Coronary artery (tissue), 2 donors: ENCODE measurements around the gene TMEM125.

Source experiments
- DNase-seq: peaks from one replicate; pipeline ENCODE4 v3.0.0-alpha.2; 2017; ENCODE audit warnings: low spot score
- H3K27ac ChIP-seq, 2 donors: fragments of 200-600 bp; sonication (generic); one replicate each; pipeline ENCODE4 v1.5.1; 2016 to 2019
- H3K4me3 ChIP-seq: fragments of 200-600 bp; sonication (generic); 2 replicates; pipeline ENCODE4 v1.5.1; 2016; ENCODE audit warnings: mild to moderate bottlenecking, moderate library complexity
- TF ChIP-seq, protein P1 (sequence below): fragments of 200-600 bp; sonication (generic); IDR thresholded peaks from one replicate; pipeline ENCODE4 v1.5.1; 2019; ENCODE audit warnings: antibody characterized with exemption

TMEM125 gene

DNA sequence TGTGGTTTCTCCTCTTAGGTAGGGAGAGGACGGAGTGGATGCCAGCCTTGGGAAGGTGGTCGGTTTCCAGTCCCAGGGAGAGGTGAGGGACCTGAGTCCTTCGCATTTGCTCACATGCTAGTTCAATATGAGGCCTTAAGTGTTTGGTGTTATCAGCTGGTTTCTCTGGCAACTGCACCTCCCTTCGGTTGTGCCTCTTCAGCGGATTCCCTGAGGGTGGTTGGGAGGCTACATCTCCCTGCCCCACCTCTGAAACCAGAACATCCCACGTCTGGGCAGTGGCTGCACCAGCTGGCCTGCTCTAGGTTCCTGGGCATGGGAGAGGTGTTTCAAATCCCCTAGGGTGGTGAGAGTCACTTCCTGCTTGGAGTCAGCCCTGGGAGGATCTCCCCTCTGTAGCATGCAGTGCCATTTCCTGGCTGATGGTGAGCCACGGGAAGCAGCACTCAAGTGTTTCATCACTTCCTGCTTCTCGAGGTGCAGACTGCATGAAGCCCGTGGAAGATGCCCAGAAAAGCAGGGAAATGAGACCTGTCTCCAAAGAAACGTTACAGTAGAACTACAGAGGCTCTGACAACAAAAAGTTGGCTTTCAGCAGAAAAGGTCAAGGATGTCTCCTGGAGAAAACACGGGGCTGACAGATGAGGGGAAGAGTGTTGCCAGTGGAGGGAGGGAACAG, 4.5 kb downstream of the TMEM125 start:
- H3K27ac ChIP-seq, result no peak overlapping the region
- peak; percentile 64 for DNase-seq
- TF ChIP-seq, protein P1, sequence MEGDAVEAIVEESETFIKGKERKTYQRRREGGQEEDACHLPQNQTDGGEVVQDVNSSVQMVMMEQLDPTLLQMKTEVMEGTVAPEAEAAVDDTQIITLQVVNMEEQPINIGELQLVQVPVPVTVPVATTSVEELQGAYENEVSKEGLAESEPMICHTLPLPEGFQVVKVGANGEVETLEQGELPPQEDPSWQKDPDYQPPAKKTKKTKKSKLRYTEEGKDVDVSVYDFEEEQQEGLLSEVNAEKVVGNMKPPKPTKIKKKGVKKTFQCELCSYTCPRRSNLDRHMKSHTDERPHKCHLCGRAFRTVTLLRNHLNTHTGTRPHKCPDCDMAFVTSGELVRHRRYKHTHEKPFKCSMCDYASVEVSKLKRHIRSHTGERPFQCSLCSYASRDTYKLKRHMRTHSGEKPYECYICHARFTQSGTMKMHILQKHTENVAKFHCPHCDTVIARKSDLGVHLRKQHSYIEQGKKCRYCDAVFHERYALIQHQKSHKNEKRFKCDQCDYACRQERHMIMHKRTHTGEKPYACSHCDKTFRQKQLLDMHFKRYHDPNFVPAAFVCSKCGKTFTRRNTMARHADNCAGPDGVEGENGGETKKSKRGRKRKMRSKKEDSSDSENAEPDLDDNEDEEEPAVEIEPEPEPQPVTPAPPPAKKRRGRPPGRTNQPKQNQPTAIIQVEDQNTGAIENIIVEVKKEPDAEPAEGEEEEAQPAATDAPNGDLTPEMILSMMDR, result no peak

DNA sequence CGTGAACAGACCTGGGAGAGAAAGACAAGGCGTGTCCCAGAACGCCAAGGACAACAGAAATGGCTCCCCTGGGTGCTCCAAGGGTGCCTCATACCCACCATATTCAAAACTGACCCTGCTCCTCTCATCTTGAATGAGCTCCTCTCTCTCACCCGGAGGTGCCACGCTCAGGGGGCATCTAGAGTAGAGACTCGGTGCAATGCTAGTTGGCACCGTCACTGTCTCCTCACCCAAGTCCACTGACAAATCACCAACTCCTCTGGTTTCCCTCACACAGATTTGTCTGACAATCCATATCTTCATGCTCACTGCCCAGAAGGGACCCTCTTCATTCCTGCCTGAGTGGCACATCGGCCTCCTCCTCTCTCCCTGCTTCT, 5.0 kb downstream of the TMEM125 start:
- Histone ChIP-seq H3K4me3 (no peak overlapping the region), H3K27ac (no peak overlapping the region)

More for the DNA sequence above, 4.5 kb downstream of the TMEM125 start:
- H3K4me3 ChIP-seq, result no peak overlapping the region

DNA sequence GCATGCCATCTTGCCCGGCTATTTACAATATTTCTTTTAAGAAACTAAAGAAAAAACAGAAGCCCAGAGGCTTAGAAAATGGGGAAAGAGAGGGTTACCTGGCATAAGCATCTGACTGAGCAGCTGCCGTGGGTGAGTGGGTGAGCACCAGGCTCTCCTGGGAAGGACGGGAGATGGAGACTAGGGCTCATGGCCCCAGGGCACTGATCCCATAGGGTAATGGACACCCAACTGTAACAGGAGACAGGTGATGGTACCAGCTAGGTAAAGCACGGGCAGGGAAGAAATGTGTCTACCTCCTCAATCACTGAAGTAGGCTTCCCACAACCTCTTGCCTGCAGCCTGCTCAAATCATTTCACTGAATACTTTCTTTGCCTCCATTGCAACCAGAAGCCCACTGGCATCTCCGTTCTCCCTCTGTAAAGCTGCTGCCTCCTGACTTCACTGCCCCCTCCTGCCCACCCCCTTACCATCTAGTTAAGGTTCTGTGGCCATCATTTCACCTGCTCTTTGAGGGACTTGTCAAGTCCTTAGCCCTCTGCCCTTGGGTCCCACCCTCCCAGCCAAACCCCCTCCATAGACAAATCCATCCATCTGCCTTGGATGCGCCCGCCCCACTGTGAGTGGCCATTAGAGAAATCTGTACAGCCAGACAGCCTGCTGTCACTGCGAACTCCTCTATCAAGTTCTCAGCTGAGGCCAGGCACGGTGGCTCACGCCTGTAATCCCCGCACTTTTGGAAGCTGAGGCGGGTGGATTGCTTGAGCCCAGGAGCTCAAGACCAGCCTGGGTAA, 6.2 kb downstream of the TMEM125 start:
- H3K27ac ChIP-seq, result no peak overlapping the region
- peak; percentile 33 for DNase-seq
- TF ChIP-seq, protein P1, result no peak
- no peak overlapping the region for H3K4me3 ChIP-seq

More for the DNA sequence above, 5.0 kb downstream of the TMEM125 start:
- TF ChIP-seq, protein P1, result no peak
- peak; percentile 46 for DNase-seq

DNA sequence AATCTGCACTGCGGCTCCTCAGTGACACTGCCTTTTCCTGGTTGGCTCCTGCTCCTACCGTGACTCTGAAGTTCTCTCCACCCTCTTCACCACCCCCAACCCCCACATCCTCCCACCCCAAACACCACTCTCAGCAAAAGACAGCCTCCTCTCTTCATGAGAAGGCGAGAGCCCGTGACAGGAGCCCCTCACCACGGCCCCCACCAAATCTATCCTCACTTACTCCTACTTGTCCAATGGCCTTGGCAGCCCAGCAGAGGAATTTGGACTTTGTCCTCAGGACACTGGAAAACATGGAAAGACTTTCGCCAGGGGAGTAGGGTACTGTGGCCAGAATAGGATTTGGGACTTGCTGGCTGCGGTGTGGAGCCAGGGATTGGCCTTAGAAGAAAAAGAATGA, 6.9 kb downstream of the TMEM125 start:
- peak; percentile 53 for DNase-seq
- TF ChIP-seq, protein P1, result no peak
- H3K27ac ChIP-seq, result no peak overlapping the region

DNA sequence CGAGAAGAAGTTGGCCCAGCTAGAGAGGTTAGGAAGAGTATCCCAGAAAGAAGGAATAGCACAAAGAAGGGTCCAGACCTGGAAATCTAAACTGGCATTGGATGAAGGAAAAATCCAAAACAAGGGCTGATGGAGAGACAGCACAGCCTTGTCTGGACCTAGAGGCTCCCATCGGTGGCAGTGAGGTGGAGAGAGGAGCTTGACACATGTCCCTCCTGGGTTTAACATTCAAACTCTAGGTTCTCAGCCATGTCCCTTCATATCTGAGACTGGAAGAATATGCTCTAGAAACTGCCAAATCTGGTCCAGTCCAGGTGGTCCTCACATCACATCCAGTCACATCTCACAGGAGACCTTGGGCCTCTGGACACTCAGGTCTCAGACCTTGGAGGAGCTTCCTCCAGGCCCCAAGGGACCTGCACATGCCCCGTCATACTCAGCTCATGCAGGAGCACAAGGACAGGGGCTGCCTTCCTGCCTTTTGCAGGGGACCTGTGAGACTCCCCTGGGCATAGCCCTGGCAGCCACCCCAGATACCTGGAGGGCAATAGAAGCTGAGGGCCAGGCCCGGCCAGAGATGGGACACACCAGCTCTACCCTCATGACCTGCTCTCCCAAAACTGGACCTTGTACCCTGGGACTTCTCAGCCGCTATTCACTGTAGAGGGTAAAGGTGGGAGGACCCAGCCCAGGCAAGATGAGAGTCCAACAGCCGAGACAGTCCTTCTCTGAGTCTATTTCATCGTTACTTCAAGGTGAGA, 7.5 kb downstream of the TMEM125 start:
- H3K4me3 ChIP-seq, result no peak overlapping the region
- H3K27ac ChIP-seq, result no peak overlapping the region
- TF ChIP-seq, protein P1, result no peak
- no peak for DNase-seq

More for the DNA sequence above, 6.9 kb downstream of the TMEM125 start:
- H3K4me3 ChIP-seq, result no peak overlapping the region

DNA sequence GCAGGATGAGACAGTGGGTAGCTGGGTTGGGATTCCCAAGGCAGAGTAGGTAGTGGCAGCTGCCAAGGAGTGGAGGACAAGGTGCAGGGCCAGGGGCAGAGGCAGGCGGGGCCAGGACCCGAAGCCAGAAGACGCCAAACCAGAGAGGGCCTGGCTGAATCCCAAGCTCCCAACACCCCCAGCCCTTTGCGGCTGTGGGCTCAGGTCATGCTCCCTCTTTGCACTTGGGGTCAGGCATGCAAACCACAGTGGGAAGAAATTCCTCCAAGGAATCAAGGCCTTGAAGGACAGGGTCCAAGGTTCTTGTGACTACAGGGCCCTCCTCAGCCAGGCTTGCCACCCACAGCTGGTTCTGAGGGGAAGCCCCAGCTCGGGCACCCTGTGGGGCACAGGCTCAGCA, 9.4 kb downstream of the TMEM125 start:
- DNase-seq, result no peak
- Histone ChIP-seq H3K27ac (no peak overlapping the region), H3K4me3 (no peak overlapping the region)
- TF ChIP-seq, protein P1, result no peak
